Choroid plexus epithelial cell (primary cell): ENCODE measurements around the gene SIAH1.
"Not testable (repeated sequence)": the region's sequence is repeated elsewhere in the genome, so short reads cannot be mapped to it uniquely, and the experiment has no call there.

ENCODE experiments used
- DNase-seq: peaks from one replicate; pipeline ENCODE4 v3.0.0-alpha.2; 2010; ENCODE audit warnings: low read depth
- H3K4me3 ChIP-seq: 2 replicates; pipeline ENCODE4 v1.5.1; 2011; ENCODE audit warnings: low read depth, mild to moderate bottlenecking, control low read depth, low read length, moderate library complexity
- TF ChIP-seq, protein P1 (sequence below): conservative IDR thresholded peaks from 2 replicates; pipeline ENCODE4 v1.5.1; 2011; ENCODE audit warnings: low read depth, mild to moderate bottlenecking, control low read depth, inconsistent platforms, low read length, moderate library complexity

Gene SIAH1

GRCh38 chr16:48381201-48381600, 4.0 kb downstream of the SIAH1 start:
- TF ChIP-seq, protein P1, sequence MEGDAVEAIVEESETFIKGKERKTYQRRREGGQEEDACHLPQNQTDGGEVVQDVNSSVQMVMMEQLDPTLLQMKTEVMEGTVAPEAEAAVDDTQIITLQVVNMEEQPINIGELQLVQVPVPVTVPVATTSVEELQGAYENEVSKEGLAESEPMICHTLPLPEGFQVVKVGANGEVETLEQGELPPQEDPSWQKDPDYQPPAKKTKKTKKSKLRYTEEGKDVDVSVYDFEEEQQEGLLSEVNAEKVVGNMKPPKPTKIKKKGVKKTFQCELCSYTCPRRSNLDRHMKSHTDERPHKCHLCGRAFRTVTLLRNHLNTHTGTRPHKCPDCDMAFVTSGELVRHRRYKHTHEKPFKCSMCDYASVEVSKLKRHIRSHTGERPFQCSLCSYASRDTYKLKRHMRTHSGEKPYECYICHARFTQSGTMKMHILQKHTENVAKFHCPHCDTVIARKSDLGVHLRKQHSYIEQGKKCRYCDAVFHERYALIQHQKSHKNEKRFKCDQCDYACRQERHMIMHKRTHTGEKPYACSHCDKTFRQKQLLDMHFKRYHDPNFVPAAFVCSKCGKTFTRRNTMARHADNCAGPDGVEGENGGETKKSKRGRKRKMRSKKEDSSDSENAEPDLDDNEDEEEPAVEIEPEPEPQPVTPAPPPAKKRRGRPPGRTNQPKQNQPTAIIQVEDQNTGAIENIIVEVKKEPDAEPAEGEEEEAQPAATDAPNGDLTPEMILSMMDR: no peak
- no peak overlapping the region for H3K4me3 ChIP-seq
- peak; percentile 73 for DNase-seq

DNA sequence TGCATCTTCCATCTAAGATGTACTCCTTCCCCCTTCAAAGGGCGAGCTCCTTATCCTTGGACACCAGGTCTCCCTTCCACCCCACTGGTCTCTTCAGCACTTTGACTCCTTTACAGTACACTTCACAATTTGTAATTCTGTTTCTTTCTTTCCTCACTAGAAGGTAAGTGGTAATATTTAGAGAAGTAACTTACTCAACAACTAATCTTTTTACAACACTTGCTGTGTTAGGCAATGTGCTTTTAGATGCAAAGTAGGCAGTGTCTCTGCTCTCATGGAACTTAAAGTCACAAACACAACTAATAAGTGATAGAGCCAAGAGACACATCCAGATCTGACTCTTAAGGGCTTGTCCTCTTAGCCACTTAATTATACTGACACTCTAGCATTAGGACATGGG, 6.4 kb downstream of the SIAH1 start:
- no peak for DNase-seq
- TF ChIP-seq, protein P1: no peak
- no peak overlapping the region for H3K4me3 ChIP-seq

DNA sequence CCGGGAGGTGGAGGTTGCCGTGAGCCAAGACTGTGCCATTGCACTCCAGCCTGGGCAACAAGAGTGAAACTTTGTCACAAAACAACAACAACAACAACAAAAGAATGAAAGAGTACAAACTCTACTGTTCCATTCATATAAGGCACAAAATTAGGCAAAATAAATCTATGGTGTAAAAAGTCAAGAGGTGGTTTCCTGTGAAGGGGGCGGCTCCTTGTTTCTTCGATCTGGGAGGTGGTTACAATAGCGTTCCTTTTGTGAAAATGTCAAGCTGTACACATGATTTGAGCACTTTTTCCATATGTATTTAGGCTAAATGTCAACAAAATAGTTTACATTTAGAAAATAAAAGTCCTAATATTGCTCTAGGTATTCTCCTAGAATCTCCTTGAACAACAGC, 6.9 kb downstream of the SIAH1 start:
- no peak for DNase-seq
- TF ChIP-seq, protein P1: no peak
- no peak overlapping the region for H3K4me3 ChIP-seq

DNA sequence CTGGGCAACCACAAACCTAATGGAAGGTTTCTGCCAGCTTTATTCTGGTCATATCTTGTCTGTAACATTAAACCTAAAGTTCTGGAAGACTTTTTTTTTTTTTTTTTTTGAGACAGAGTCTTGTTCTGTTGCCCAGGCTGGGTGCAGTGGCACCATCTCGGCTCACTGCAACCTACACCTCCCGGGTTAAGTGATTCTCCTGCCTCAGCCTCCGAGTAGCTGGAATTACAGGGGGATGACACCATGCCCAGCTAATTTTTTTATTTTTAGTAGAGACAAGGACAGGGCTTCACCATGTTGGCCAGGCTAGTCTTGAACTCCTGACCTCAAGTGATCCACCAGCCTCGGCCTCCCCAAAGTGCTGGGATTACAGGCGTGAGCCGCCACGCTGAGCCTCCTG, 7.9 kb downstream of the SIAH1 start:
- H3K4me3 ChIP-seq, DNase-seq: not testable (repeated sequence)

DNA sequence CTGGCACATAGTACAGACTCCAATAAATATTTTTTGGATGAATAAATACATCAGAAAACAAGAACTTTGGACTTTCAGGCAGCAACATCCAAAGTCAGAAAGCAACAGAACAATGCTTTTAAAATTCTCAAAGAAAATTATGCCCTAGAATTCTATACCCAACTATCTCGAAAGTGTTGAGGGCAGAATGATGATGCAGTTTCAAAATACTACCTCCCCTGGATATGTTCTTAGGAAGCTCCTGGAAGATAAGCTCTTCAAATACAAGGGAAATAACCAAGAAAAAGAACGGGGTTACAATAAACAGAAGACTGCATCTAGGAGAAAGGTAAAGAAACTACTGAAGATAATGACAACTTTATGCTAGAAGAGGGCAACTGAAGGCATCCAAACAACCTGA, 11.0 kb downstream of the SIAH1 start:
- H3K4me3 ChIP-seq: no peak overlapping the region
- no peak for DNase-seq
- TF ChIP-seq, protein P1: no peak

- no peak overlapping the region for H3K4me3 ChIP-seq
- TF ChIP-seq, protein P1: no peak
- no peak for DNase-seq
Observed at GRCh38 chr16:48373258-48374029, 11.8 kb downstream of the SIAH1 start.

- DNase-seq: no peak
- H3K4me3 ChIP-seq: no peak overlapping the region
- TF ChIP-seq, protein P1: no peak
Observed at GRCh38 chr16:48372744-48373143, 12.5 kb downstream of the SIAH1 start.
